ENCODE results near the gene EXOSC7.
"Not testable (repeated sequence)": the region's sequence is repeated elsewhere in the genome, so short reads cannot be mapped to it uniquely, and the experiment has no call there.

Gene EXOSC7

DNA sequence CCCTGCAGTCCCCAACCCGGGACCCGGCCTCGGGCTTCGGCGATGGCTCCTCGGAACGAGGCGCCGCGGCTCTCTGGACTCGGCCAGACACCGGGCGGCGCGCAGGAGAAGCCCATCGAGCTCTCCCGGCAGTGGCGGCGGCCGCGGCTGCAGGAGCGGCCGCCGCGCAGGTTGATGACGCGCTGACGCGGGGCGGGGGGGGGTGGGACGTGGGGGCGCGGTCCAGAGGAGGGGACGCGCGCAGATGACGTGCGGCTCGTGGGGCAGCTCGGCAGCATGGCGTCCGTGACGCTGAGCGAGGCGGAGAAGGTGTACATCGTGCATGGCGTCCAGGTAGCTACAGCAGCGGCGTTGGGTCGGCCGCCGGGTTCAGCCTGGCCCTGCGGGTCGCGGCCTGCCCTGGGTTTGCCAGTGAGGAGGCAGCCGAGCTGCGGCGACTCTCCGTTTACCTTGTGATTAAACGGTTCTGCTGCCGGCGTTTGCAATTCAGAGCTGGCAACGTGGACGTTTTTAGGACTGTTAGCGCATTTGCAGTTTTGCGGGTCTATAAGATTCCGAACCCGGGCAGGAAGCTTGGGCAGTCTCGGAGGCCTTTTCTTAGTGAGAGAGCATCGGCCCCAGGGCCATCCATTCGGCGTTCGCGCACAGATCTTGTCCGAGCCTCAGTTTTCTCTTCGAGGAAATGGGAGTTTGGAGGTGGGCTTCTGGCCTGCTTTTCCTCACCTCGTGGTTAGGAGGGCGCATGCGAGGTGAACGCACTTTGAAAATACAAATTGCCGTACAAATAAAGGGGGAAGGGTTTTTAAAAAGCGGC, at the start of gene EXOSC7, which contains the start of gene ZDHHC3:
EXOSC7 (plus strand) TSS at position 243 of the 814 bp plus-strand sequence; CDS start at position 277, 34 bp downstream.
ZDHHC3 (minus strand) TSS at position 173 of the 814 bp plus-strand sequence. CDS start 16,738 bp downstream, outside the sequence.
- DNase-seq (ENCODE audit: low read depth) = peak; percentile 55

DNA sequence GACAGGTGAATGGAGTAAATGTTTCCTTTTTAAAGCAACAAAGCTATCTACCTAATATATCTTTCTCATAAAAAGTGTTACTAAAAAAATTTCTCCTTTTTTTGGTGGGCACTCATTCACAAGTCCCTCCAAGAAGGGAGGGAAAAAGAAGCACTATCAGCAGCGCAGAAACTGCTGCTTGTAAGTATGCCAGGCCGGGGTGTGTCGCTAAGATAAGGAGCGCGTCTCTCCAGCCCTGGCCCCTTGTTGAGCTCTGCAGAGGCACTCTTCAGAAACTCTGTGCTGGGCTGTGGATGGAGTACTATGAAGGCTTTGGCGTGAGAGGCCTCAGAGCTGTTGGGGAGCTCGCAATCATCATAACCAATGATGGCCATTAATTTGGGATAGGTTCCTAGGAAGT, 49.1 kb upstream of the EXOSC7 start:
- no peak for DNase-seq (ENCODE audit: low read depth)

DNA sequence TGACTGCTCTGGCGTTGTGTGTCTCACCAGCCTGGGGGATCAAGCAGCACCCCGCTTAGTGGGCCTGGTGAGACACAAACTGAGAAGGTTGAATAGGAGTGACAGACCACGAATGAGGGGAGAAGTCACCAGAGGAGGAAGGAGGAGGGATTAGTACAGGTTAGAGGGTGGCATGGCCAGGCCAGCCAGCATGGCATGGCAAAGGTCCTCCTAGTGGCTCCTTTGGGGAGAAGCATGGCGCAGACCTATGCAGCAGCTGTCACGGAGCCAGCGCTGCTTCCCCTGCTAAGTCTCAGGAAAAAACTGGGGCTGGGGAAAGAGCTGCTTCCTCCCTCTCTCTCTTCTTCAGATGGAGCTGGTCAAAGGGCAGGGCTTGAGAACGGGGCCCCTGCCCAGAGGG, 48.7 kb upstream of the EXOSC7 start:
- no peak for DNase-seq (ENCODE audit: low read depth)

DNA sequence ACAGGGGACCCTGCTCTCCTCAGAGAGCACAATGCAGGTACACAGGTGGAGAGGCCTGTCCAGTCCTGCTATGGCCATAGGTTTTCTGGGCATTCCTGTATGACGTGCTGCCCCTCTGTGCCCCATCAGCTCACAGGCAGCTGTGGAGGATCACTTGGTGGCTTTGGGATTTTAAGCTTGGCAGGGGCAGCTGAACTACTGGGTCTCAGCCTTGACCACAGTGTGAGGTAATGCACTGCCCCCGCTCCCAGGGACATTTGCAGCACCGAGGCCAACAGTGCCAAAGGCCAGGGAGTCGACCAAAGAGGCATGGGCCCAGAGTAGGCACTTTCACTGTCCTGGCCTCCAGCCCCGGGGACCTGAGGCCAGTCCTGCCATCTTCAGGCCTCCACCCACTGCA, 46.3 kb upstream of the EXOSC7 start:
- no peak for DNase-seq (ENCODE audit: low read depth)

DNA sequence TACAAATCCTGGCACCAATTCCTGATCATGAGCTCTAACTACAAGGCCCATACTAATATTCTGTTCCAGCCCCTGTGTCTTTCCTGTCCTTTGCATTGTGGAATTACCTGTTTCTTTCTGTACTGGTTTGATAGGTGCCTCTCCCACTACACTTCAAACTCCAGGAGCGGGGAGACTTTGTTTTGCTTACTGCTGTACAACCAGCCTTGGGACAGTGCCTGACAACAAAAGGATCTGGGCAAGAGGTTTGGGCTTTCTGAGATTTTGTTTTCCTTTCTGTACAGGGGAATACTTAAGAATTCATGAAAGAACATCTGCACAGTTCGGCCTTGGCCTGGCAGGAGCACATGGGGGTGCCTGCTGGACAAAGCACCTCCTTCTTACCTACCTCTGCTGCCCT, 45.1 kb upstream of the EXOSC7 start:
- DNase-seq (ENCODE audit: low read depth) = no peak

DNA sequence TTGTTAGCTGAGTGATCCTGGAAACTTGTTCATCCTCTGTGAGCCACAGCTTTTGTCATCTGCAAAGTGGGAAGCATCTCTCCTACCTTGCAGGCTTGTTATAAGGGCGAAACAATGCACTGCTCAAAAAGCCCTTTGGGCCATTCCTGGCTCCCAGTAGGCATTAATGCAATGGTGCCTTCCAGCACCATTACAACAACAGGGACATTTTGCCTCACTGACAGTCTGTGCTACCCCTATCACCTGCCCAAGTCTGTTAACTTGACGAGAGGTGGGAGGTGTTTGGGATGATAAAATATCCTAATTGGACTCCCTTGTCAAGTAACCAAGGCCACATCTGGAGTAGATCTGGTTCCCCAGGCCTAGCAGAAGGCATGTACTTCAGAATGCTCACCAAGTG, 44.3 kb upstream of the EXOSC7 start:
- DNase-seq (ENCODE audit: low read depth) = no peak

DNA sequence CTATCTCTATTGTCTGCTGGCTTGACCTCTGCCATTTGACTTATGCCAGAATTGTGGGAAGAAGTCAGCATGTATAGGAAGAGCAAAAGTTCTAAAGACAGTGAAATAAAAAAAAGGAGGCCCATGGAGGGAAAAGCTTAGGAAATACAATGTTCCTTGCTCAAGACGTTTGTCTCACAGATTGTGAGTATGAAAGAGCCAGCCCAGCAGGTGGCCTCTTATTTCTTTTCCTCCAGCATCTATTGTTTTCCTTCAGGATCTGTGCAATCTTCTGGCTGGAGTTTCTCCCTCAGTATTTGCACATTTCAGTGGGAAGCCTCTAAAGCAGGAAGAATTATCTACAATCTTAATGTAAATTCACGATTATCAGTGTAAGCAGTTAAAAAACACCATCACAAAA, 43.8 kb upstream of the EXOSC7 start:
- DNase-seq (ENCODE audit: low read depth) = no peak

DNA sequence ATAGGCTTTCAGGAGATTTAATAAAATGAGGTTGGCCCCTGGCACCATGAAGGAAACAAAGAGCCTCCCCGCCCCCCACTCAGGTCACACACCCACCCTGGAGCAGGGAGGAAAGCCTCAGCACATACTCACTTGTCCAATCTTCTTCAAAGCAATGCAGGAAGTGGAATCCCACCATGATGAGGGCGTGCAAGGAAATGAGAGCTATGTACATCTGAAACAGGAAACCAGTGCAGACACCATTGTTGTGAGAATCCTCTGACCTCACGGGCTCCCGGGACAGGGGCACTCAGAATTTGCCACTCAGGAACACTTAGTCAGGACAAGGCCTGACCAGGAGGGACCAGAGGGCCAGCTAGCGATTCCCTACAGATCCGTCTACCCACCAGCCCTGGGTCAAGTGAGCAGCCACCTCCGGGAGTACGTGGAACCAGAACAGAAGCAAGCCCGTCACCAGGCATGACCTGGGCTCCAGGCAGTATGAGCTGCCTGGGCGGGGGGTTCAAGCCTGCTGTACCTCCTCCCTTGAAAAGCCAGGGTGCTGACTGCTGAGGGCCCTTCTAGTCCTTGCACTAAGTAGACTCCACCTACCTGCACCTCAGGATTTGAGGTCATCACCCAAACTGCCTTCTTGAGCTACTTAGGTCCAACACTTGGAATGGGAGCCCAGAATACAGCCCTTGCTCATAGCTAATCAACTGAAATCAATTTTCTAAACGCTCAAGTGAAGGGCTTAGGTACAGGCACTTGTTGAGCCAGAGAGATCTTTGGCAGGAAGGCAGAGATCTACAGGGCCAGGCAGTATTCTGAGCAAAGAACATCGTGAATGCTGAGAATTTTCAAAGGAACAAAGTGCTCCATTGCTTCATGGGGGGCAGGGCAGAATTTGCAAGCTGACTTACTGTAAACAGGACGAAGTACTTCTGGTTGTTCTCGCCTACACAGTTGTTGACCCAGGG, 42.8 kb upstream of the EXOSC7 start:
- no peak for DNase-seq (ENCODE audit: low read depth)

DNA sequence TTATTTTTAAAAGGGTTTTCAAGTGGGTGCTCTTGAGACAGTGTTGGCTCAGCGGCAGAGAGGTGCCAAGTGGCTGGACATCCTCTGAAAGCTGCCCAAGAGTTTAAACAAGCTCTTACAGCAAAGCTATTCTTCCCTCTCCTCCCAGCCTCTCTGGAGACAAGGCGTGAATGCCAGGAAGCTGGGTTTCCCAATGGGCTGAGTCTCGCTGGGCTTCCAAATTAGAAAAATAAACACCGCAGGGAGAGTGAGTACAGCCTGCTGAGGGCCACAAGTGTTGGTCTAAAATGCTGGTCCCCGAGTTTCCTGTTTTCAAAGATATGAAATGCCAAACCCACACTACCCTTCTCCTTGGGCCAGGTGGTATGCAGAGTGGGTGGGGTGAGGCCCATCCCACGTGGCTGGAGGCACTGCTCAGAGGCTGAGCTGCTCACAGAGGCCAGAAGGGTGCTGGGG, 36.4 kb upstream of the EXOSC7 start:
- DNase-seq (ENCODE audit: low read depth) = no peak

DNA sequence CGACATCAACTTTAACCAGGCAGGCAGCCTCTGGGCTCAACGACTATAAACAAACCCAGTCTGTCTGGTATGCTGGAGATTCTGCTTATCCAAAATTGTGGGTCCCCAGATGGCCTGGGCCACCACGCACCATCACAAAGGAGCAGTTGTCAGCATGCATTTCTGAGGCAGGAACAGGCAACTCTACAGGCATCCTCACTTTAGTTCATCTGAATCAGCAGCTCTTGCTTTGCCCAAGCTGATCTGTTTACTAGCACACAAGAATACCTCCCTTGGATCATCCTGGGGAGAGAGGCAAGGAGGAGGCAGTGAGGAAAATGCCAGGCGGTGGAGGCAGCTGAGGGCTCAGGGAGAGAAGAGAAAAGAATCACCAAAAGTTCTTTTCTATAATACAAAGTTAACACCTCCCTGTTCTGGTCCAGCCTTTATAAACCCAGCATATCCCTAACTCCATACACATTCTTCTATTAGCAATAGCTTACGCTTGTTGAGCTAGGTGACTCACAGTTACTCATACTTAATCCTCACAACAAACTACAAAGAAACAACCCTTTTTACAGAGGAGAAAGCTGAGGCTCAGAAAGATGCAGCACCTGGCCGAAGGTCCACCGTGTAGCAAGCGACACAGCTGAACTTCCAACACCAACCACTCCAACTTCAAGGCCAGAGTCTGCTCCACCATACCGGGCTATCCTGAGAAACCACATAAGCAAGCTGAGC, 33.7 kb upstream of the EXOSC7 start:
- no peak for DNase-seq (ENCODE audit: low read depth)

DNA sequence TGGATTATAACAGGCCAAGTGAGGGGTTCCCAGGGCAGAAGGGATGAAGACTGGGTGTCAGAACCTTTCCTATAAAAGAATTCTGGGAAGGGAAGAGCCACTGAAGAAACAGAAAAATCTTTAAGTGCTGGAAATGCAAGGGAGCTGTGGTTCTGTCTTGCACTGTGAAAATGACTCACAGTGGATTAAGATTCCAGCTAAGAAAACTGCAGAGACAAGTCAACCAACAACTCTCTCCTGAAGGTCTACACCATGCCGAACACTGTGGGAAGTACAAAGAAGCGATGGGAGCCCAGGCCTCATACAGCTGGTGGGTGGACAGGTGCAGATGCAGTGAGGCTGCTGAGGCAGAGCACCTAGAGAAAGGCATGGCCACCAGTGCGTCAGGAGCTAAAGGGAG, 27.8 kb upstream of the EXOSC7 start:
- no peak for DNase-seq (ENCODE audit: low read depth)

DNA sequence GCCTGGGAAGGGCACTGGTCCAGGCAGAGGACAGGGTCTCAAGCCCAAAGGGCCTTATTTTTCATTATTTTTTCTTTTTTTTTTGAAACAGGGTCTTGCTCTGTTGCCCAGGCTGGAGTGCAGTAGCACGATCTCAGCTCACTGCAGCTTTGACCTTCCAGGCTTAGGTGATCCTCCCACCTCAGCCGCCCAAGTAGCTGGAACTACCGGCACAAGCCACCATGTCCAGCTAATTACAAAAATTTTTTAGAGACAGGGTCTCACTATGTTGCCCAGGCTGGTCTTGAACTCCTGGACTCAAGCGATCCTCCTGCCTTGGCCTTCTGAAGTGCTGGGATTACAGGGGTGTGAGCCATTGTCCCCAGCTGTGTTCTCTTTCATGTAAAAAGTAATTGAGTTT, 26.3 kb upstream of the EXOSC7 start:
- DNase-seq (ENCODE audit: low read depth) = not testable (repeated sequence)

DNA sequence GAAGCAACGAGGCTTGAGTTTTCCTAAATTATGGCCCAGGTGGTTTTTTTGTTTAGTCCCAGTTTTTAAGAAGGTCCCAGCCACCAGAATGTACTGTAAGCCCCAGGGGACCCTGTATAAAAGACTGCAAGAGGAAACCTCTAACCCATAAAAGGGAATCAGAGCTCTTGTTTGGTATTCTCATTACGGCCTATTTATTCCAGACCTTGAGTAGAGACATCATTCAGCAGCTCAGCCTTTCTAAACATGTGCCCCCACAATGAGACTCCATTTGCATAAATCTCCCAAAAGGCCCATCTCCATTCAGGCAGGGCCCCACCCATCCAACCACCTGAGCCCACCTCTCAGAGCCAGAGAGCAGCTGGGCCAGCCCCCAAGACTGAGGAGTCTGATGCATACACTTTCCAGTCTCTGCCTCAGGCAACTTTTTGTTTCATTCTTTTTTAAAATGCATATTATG, 25.7 kb upstream of the EXOSC7 start:
- no peak for DNase-seq (ENCODE audit: low read depth)

DNA sequence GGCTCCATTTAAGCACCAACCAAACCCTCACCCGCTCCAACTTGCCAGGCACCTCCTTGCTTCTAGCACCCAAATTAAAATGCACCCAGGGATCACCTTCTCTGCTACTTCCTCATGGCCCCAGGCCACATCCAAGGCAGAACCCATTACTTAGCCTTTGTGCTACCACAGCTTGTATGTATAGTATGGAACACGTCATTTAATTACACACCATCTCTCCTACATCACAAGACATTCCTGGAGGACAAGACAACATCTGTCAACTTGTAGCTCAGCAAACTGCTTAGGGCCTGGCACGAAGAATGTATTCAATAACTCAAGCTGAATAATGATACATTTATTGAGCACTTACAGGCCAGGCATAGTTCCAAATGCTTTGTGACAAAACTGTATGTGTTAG, 23.4 kb upstream of the EXOSC7 start:
- no peak for DNase-seq (ENCODE audit: low read depth)

DNA sequence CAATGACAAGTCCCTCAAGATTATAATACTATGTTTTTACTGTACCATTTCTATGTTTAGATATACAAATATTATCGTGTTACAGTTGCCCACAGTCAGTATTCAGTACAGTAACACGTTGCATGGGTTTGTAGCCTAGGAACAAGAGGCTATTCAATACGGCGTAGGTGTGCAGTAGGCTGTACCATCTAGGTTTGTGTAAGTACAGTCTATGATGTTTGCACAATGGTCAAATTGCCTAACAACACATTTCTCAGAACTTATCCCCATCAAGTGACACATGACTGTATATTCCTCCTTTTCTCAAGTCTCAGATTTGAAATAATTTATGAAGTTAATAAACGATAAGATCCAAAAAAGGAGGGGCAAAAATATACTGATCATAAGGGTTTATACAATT, 21.7 kb upstream of the EXOSC7 start:
- DNase-seq (ENCODE audit: low read depth) = no peak

DNA sequence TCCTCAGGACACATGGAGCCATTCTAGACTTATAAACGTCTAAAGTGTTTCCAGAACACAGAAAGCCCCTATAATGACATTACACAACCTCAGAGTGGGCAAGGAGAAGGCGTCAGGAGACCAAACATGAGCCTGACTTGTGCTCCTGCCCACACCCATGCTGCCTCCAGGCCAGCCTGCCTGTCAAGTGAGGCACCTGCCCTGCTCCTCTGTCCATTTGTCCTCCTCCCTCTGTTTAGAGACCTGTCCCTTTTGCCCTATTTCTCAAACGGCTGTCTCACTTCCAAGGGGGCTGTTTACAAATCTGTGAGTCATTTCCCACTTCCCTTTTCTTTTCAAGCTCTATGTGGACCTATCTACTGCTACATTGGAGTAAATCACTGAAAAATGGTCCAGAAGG, 21.1 kb upstream of the EXOSC7 start:
- DNase-seq (ENCODE audit: low read depth) = no peak

DNA sequence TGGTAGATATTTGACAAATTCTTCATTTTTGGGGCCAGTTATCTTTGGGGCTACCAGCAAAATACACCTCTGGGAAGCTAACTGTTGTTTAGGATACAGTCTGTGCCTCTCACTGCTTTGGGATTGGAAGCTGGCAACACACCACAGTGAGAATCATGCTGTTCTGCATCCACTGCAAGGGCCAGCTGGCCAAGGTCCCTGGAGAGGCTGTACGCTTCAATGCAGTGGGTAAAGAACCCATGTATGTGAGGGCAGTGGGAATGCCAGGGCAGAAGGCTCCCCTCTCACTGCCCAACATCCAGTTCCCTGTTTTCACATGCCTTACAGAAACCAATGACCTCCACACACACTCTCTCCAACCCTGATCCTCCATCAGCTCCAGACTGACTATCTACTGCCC, 20.1 kb upstream of the EXOSC7 start:
- no peak for DNase-seq (ENCODE audit: low read depth)

DNA sequence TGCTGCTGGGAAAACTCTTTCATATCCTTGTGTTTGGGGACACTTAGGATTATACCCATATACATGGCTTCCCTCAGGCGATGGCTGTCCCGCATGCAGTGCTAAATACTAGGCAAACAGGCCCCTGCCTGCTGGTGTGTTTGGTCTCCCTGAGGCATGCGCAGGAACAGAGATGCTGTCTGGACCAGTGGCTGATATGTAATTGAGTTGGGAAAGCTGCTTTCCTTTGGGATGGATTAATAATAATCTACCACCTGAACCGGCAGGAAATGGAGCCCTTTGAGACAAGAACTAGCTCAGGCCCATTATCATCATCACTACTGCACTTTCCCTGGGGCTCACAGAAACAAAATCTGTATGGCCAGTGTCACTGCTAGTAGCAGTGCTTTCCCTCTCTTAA, 18.1 kb upstream of the EXOSC7 start:
- no peak for DNase-seq (ENCODE audit: low read depth)

DNA sequence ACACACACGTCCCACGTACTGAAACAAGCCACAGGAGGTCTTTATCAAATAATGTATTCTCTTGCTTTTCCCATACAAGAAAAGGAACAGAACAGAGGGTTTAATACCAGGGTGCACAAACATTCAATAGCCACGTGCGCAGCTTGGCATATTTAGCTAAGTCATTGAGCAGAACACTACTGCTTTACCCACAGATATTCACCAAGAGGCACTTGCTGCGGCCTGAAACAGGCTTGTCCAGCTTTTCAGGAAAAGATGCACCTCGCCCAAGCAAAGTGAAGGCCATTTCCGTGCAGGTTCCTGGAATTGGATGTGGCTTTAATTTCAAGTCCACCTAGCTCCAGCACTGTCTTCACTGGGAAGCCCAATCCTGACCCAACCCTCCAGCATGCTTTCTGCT, 17.7 kb upstream of the EXOSC7 start:
- DNase-seq (ENCODE audit: low read depth) = no peak

DNA sequence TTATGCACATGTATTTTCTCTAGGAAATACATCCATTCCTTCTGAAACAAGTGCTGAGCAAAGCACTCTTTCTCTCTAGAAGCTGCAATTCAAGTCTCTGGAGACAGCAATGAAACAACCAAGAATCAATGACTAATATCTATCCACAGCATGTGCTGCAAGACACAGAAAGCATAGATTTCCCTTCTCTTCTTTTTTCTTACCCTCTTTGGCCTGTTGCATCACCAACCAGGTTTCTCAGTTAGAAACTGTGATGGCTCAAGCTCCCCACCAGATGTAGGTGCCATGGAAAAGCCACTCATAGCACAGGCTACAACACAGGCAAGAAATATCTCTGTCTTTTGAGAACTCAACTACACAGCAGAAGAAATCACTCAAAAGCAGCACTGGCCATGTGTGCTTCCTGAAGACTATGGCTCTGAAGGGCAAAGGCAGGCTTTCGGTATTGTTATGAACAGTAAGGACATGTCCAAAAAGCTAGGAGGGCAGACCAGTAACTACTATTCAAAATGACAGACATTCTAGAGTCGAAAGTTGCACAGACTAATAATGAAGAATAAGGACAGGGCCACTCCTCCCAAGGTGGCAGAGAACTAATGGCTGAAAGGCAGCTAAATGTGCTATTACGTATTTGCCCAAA, 15.5 kb upstream of the EXOSC7 start:
- peak; percentile 48 for DNase-seq (ENCODE audit: low read depth)

DNA sequence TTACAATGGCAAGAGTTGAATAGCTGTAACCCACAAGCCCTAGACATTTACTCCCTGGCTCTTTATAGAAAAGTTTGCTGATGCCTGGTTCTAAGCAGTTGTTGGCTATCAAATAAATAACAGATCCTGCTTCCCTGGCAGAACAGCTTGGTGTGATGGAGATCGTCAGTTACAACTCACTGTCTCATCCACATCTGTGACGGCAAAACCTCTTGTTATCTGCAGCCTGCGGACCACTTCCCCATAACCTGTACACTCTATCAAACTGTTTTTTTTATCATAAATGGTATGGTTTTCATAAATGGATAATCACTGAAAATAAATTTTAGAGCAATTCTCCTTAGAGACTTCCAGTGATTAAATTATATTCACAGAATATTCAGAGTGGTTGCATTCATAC, 14.2 kb upstream of the EXOSC7 start:
- DNase-seq (ENCODE audit: low read depth) = no peak
